GM12865 (cell line): ENCODE results near the gene C6orf15.

ENCODE experiments used
- DNase-seq: peaks from one replicate; pipeline ENCODE4 v3.0.0; 2010; ENCODE audit warnings: low read depth
- H3K4me3 ChIP-seq: 2 replicates; pipeline ENCODE4 v1.5.1; 2011; ENCODE audit warnings: mild to moderate bottlenecking, low read depth, low read length, control low read depth
- TF ChIP-seq, protein P1 (sequence below): IDR thresholded peaks from 2 replicates; pipeline ENCODE4 v1.5.1; 2011; ENCODE audit warnings: low read length, control low read depth, low read depth, inconsistent platforms; ENCODE audit not compliant: insufficient read depth; ENCODE audit errors: missing control alignments

C6orf15 gene

GRCh38 chr6:31125162-31125561 lies 12.8 kb upstream of the C6orf15 start:
- no peak overlapping the region for H3K4me3 ChIP-seq
- TF ChIP-seq, protein P1, sequence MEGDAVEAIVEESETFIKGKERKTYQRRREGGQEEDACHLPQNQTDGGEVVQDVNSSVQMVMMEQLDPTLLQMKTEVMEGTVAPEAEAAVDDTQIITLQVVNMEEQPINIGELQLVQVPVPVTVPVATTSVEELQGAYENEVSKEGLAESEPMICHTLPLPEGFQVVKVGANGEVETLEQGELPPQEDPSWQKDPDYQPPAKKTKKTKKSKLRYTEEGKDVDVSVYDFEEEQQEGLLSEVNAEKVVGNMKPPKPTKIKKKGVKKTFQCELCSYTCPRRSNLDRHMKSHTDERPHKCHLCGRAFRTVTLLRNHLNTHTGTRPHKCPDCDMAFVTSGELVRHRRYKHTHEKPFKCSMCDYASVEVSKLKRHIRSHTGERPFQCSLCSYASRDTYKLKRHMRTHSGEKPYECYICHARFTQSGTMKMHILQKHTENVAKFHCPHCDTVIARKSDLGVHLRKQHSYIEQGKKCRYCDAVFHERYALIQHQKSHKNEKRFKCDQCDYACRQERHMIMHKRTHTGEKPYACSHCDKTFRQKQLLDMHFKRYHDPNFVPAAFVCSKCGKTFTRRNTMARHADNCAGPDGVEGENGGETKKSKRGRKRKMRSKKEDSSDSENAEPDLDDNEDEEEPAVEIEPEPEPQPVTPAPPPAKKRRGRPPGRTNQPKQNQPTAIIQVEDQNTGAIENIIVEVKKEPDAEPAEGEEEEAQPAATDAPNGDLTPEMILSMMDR, result no peak
- no peak for DNase-seq

GRCh38 chr6:31122791-31123706 lies 10.7 kb upstream of the C6orf15 start:
- TF ChIP-seq, protein P1, result no peak
- H3K4me3 ChIP-seq, result no peak overlapping the region
- DNase-seq, result no peak

GRCh38 chr6:31121131-31121790 lies 8.9 kb upstream of the C6orf15 start:
- no peak overlapping the region for H3K4me3 ChIP-seq
- no peak for DNase-seq
- TF ChIP-seq, protein P1, result no peak

- TF ChIP-seq, protein P1, result no peak
- DNase-seq, result no peak
- H3K4me3 ChIP-seq, result no peak within 1 kb of the TSS
Observed at GRCh38 chr6:31120151-31120915, 8.0 kb upstream of the C6orf15 start, which contains the start of gene CDSN. CDSN (minus strand) TSS chr6:31120446; CDS start chr6:31120419, 27 bp downstream.

DNA sequence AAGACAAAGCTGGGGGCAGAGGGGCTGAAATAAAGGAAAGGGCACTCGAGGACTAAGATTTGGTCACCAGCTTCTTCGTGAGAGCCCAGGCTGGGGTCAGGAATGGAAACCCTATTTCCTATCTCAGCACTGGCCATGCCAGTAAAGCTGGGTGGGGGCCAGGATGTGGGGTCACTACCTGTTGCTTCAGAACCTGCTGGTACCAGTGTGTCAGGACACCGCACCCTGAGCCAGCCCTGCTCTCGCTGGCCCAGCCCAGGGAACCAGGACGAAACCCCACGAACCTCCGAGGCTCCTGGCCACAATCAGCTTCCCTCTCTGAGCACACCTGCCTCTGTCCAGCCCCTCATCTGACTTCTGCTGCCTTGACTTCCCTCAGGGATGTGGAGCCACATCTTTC lies 5.8 kb upstream of the C6orf15 start:
- TF ChIP-seq, protein P1, result no peak
- no peak overlapping the region for H3K4me3 ChIP-seq
- DNase-seq, result no peak

GRCh38 chr6:31116661-31117385 lies 4.4 kb upstream of the C6orf15 start:
- no peak overlapping the region for H3K4me3 ChIP-seq
- no peak for DNase-seq
- TF ChIP-seq, protein P1, result no peak
